Neural progenitor cell (in vitro differentiated cells): ENCODE results near the gene PCTP. TPM values are rescaled to one million over a fixed set of nuclear protein-coding genes. Genes with fewer than 3 reads are reported as not detected.
A peak's percentile ranks its signal among the peaks of the same experiment; 100 is the strongest.

Experiments used
- DNase-seq: peaks from one replicate; pipeline ENCODE4 v3.0.0-alpha.2; 2016; ENCODE audit warnings: low spot score
- H2AFZ ChIP-seq: fragments of 200-600 bp; sonication (generic); replicated peaks from 2 replicates; pipeline ENCODE4 v1.6.1; 2016; ENCODE audit warnings: antibody characterized with exemption
- H3F3A ChIP-seq: fragments of 200-600 bp; sonication (generic); 2 replicates; pipeline ENCODE4 v1.6.1; 2016; ENCODE audit warnings: antibody characterized with exemption, low read depth
- H3K27ac ChIP-seq: fragments of 200-600 bp; sonication (generic); 2 replicates; pipeline ENCODE4 v1.5.1; 2016; ENCODE audit warnings: mild to moderate bottlenecking
- H3K27me3 ChIP-seq: fragments of 200-600 bp; sonication (generic); 2 replicates; pipeline ENCODE4 v1.6.1; 2016; ENCODE audit warnings: mild to moderate bottlenecking, moderate library complexity
- H3K36me3 ChIP-seq: fragments of 200-600 bp; sonication (generic); 2 replicates; pipeline ENCODE4 v1.5.1; 2016
- H3K4me1 ChIP-seq: fragments of 200-600 bp; sonication (generic); 2 replicates; pipeline ENCODE4 v1.6.1; 2016; ENCODE audit warnings: mixed run types
- H3K4me2 ChIP-seq: fragments of 200-600 bp; sonication (generic); 2 replicates; pipeline ENCODE4 v1.6.1; 2016
- H3K4me3 ChIP-seq: fragments of 200-600 bp; sonication (generic); 2 replicates; pipeline ENCODE4 v1.5.1; 2016
- H3K79me2 ChIP-seq: fragments of 200-600 bp; sonication (generic); 2 replicates; pipeline ENCODE4 v1.6.1; 2016; ENCODE audit warnings: low read depth
- H3K9ac ChIP-seq: fragments of 200-600 bp; sonication (generic); 2 replicates; pipeline ENCODE4 v1.6.1; 2016
- H3K9me3 ChIP-seq: fragments of 200-600 bp; sonication (generic); 2 replicates; pipeline ENCODE4 v1.5.1; 2016; ENCODE audit warnings: low read depth
- H4K20me1 ChIP-seq: fragments of 200-600 bp; sonication (generic); 2 replicates; pipeline ENCODE4 v1.6.1; 2016; ENCODE audit warnings: low read depth
- H3K27ac Mint-ChIP-seq: 3 replicates; pipeline ENCODE4 v1.8.0; 2021; ENCODE audit warnings: mixed read lengths
- H3K27me3 Mint-ChIP-seq: 2 replicates; pipeline ENCODE4 v1.8.0; 2022; ENCODE audit warnings: low read depth, mild to moderate bottlenecking, inconsistent platforms, moderate library complexity, mixed read lengths; ENCODE audit not compliant: insufficient read depth
- H3K36me3 Mint-ChIP-seq: 3 replicates; pipeline ENCODE4 v1.8.0; 2021; ENCODE audit warnings: mixed read lengths
- H3K4me1 Mint-ChIP-seq: 3 replicates; pipeline ENCODE4 v1.8.0; 2021; ENCODE audit warnings: mixed read lengths
- H3K4me3 Mint-ChIP-seq: 3 replicates; pipeline ENCODE4 v1.8.0; 2021; ENCODE audit warnings: mild to moderate bottlenecking, moderate library complexity, mixed read lengths
- H3K9me3 Mint-ChIP-seq: 3 replicates; pipeline ENCODE4 v1.8.0; 2020; ENCODE audit warnings: mixed read lengths
- EZH2 ChIP-seq: fragments of 200-600 bp; sonication (generic); IDR thresholded peaks from 2 replicates; pipeline ENCODE4 v1.6.1; 2017; ENCODE audit warnings: antibody characterized with exemption, mild to moderate bottlenecking, moderate library complexity
- EZH2phosphoT487 ChIP-seq: fragments of 200-600 bp; sonication (generic); IDR thresholded peaks from 2 replicates; pipeline ENCODE4 v1.6.1; 2017; ENCODE audit warnings: antibody characterized with exemption
- total RNA-seq: library from RNA; depleted of rRNA; stranded (reverse); fragments of >200 nt; gene quantifications from 2 replicates; pipeline ENCODE4 v1.2.3, GENCODE V29; 2015; ENCODE audit warnings: low replicate concordance
- TF ChIP-seq, protein P1 (sequence below): fragments of 200-600 bp; sonication (generic); IDR thresholded peaks from 2 replicates; pipeline ENCODE4 v1.5.1; 2017; ENCODE audit warnings: antibody characterized with exemption, mild to moderate bottlenecking

The PCTP gene
- total RNA-seq, 1 donor from 2014 or later, result 26.5 TPM

DNA sequence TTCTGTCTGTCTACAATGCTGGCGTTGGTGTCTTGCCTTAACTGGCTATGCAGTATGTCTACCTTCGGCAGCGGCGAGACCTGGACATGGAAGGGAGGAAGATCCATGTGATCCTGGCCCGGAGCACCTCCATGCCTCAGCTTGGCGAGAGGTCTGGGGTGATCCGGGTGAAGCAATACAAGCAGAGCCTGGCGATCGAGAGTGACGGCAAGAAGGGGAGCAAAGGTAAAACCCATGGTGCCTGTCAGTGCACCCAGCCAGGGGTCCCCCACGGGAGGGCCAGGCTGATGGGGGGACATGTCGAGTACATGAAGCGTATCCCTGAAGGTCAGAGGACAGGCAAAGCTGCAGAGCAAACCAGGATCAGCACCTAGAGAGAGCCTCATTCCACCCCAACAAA, 22.8 kb downstream of the PCTP start:
- peaks cover 13% of the 10 kb centered on the region for H3K4me1 Mint-ChIP-seq
- peaks cover 28% of the 10 kb centered on the region for H3K36me3 Mint-ChIP-seq
- no peaks in the 10 kb centered on the region for H3K79me2 ChIP-seq
- peak overlapping the region; percentile 58 for H3K27ac Mint-ChIP-seq
- no peaks in the 10 kb centered on the region for H3K27me3 ChIP-seq
- no peak overlapping the region for H3K27ac ChIP-seq
- no peaks in the 10 kb centered on the region for H3K9me3 ChIP-seq
- peaks cover 5% of the 10 kb centered on the region for H3K27me3 Mint-ChIP-seq
- H3K9me3 Mint-ChIP-seq, result no peaks in the 10 kb centered on the region
- no peaks in the 10 kb centered on the region for H4K20me1 ChIP-seq
- peaks cover 10% of the 10 kb centered on the region for H3F3A ChIP-seq
- H3K36me3 ChIP-seq, result no peaks in the 10 kb centered on the region
- no peak overlapping the region for H2AFZ ChIP-seq
- H3K4me2 ChIP-seq, result no peak overlapping the region
- H3K4me3 Mint-ChIP-seq, result no peak overlapping the region
- TF ChIP-seq EZH2, result no peak
- TF ChIP-seq EZH2phosphoT487, result no peak
- TF ChIP-seq, protein P1, sequence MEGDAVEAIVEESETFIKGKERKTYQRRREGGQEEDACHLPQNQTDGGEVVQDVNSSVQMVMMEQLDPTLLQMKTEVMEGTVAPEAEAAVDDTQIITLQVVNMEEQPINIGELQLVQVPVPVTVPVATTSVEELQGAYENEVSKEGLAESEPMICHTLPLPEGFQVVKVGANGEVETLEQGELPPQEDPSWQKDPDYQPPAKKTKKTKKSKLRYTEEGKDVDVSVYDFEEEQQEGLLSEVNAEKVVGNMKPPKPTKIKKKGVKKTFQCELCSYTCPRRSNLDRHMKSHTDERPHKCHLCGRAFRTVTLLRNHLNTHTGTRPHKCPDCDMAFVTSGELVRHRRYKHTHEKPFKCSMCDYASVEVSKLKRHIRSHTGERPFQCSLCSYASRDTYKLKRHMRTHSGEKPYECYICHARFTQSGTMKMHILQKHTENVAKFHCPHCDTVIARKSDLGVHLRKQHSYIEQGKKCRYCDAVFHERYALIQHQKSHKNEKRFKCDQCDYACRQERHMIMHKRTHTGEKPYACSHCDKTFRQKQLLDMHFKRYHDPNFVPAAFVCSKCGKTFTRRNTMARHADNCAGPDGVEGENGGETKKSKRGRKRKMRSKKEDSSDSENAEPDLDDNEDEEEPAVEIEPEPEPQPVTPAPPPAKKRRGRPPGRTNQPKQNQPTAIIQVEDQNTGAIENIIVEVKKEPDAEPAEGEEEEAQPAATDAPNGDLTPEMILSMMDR, result no peak
- no peak overlapping the region for H3K4me3 ChIP-seq
- peaks cover 18% of the 10 kb centered on the region for H3K4me1 ChIP-seq
- DNase-seq, result no peak
- no peak overlapping the region for H3K9ac ChIP-seq

DNA sequence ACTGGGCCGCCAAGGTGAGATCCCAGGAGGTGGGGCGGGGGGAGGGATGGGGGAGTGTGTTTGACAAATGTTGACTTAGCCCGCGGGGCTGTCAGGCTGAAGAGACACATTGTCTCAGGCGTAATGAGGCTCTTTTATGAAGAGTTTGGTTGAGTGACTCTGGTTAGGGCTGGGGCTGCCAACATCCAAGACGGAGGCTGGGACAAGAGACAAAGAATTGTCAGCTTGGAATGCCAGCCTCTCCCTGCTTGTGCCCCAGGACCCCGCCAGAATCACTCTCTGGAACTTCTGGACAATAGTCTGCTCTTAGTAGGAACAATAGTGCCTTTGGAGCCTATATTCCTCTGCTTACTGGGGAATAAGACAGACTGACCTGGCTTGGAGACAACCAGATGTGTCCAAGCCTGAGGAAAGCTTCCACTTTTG, 24.0 kb downstream of the PCTP start:
- Histone ChIP-seq H3K79me2 (no peaks in the 10 kb centered on the region), H3K9ac (no peak overlapping the region), H3K4me3 (no peak overlapping the region), H3K9me3 (no peaks in the 10 kb centered on the region), H3K36me3 (no peaks in the 10 kb centered on the region), H3F3A (peaks cover 10% of the 10 kb centered on the region), H2AFZ (no peak overlapping the region), H3K4me1 (peaks cover 18% of the 10 kb centered on the region), H3K27ac (peak overlapping the region; percentile 79), H3K4me2 (peak overlapping the region; percentile 28), H3K27me3 (no peaks in the 10 kb centered on the region), H4K20me1 (no peaks in the 10 kb centered on the region)
- Mint-ChIP-seq H3K4me1 (peaks cover 13% of the 10 kb centered on the region), H3K4me3 (no peak overlapping the region), H3K36me3 (peaks cover 32% of the 10 kb centered on the region), H3K27me3 (peaks cover 5% of the 10 kb centered on the region), H3K9me3 (no peaks in the 10 kb centered on the region), H3K27ac (no peak overlapping the region)
- no peak for TF ChIP-seq EZH2phosphoT487
- no peak for TF ChIP-seq EZH2
- TF ChIP-seq, protein P1, result no peak
- peak; percentile 87 for DNase-seq

DNA sequence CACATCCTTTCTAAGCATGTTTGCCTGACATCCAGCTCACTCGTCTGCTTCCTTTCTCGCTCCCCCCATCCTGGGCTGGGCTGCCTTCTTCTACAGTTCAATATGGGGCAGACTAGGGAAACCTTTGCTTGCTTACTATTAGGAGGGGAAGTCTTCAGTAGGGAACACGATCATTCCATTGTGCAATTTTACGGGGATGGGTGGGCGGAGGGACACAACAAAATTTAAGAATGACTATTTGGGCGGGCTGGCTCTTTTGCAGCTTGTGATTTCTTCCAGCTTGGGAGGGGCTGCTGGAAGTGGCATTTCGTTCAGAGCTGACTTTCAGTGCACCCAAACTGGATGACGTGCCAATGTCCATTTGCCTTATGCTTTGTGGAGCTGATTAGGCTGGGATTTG, 25.4 kb downstream of the PCTP start:
- no peaks in the 10 kb centered on the region for H4K20me1 ChIP-seq
- TF ChIP-seq EZH2phosphoT487, result no peak
- TF ChIP-seq EZH2, result no peak
- TF ChIP-seq, protein P1, result no peak
- no peak overlapping the region for H3K9ac ChIP-seq
- H3K4me2 ChIP-seq, result no peak overlapping the region
- H3K27me3 ChIP-seq, result no peaks in the 10 kb centered on the region
- peaks cover 32% of the 10 kb centered on the region for H3K36me3 Mint-ChIP-seq
- no peaks in the 10 kb centered on the region for H3K79me2 ChIP-seq
- no peaks in the 10 kb centered on the region for H3K36me3 ChIP-seq
- no peaks in the 10 kb centered on the region for H3K9me3 ChIP-seq
- no peaks in the 10 kb centered on the region for H3K9me3 Mint-ChIP-seq
- peaks cover 10% of the 10 kb centered on the region for H3F3A ChIP-seq
- H3K4me3 Mint-ChIP-seq, result no peak overlapping the region
- H3K4me1 Mint-ChIP-seq, result peaks cover 13% of the 10 kb centered on the region
- H3K4me3 ChIP-seq, result no peak overlapping the region
- H3K27me3 Mint-ChIP-seq, result peaks cover 5% of the 10 kb centered on the region
- DNase-seq, result no peak
- H3K4me1 ChIP-seq, result peaks cover 18% of the 10 kb centered on the region
- H2AFZ ChIP-seq, result no peak overlapping the region
- H3K27ac ChIP-seq, result no peak overlapping the region
- H3K27ac Mint-ChIP-seq, result no peak overlapping the region
